HG02798 (cell line): ENCODE measurements around the gene NECTIN4.
"Not testable (repeated sequence)": the region's sequence is repeated elsewhere in the genome, so short reads cannot be mapped to it uniquely, and the experiment has no call there.

Experiments used
- ATAC-seq: cut with Tn5 transposase; IDR thresholded peaks from one replicate; pipeline ENCODE4 v1.9.1; 2021; ENCODE audit warnings: mild to moderate bottlenecking; ENCODE audit not compliant: unreplicated experiment, poor library complexity

Gene NECTIN4

GRCh38 chr1:161089251-161089924 lies at the start of gene NECTIN4:
Gene NECTIN4 (minus strand): TSS chr1:161089558. CDS start chr1:161089296, 262 bp downstream.
- no peak for ATAC-seq

GRCh38 chr1:161138431-161138830 lies 49.1 kb upstream of the NECTIN4 start:
- ATAC-seq = no peak

- ATAC-seq = no peak
These were observed 48.5 kb upstream of the NECTIN4 start for GRCh38 chr1:161137881-161138280.

- peak; percentile 4 for ATAC-seq
These were observed 43.9 kb upstream of the NECTIN4 start for GRCh38 chr1:161133220-161133740.

- peak; percentile 95 for ATAC-seq
These were observed 43.3 kb upstream of the NECTIN4 start, which contains the start of gene DEDD for GRCh38 chr1:161132410-161133219. Gene DEDD (minus strand): TSS chr1:161132667. CDS start chr1:161124462, 8,205 bp downstream.

GRCh38 chr1:161131523-161132409 lies 42.4 kb upstream of the NECTIN4 start:
- no peak for ATAC-seq

- ATAC-seq = no peak
These were observed 40.9 kb upstream of the NECTIN4 start for GRCh38 chr1:161130266-161130665.

GRCh38 chr1:161128591-161129420 lies 39.4 kb upstream of the NECTIN4 start:
- no peak for ATAC-seq

GRCh38 chr1:161127649-161128048 lies 38.3 kb upstream of the NECTIN4 start:
- no peak for ATAC-seq

GRCh38 chr1:161122967-161123366 lies 33.6 kb upstream of the NECTIN4 start:
- no peak for ATAC-seq

- no peak for ATAC-seq
These were observed 32.5 kb upstream of the NECTIN4 start for GRCh38 chr1:161121834-161122233.

GRCh38 chr1:161121042-161121650 lies 31.8 kb upstream of the NECTIN4 start:
- no peak for ATAC-seq

- peak; percentile 52 for ATAC-seq
These were observed 29.9 kb upstream of the NECTIN4 start for GRCh38 chr1:161119092-161119903.

GRCh38 chr1:161117759-161118581 lies 28.6 kb upstream of the NECTIN4 start, which contains the start of the genes NIT1 and PFDN2:
Gene NIT1 (plus strand): TSS chr1:161118105. CDS start chr1:161118177, 72 bp downstream.
Gene PFDN2 (minus strand): TSS chr1:161118037. CDS start chr1:161118026, 11 bp downstream.
- ATAC-seq = peak; percentile 89

GRCh38 chr1:161115961-161116360 lies 26.6 kb upstream of the NECTIN4 start:
- not testable (repeated sequence) for ATAC-seq

GRCh38 chr1:161115132-161115711 lies 25.9 kb upstream of the NECTIN4 start:
- no peak for ATAC-seq

GRCh38 chr1:161114556-161114955 lies 25.2 kb upstream of the NECTIN4 start:
- no peak for ATAC-seq
